NB4 (cell line): ENCODE measurements around the gene CXorf49B.

Source experiments
- POLR2A ChIP-seq: IDR thresholded peaks from 2 replicates; pipeline ENCODE4 v1.6.1; 2011; ENCODE audit warnings: mild to moderate bottlenecking; ENCODE audit not compliant: insufficient read length; ENCODE audit errors: extremely low read depth
- TF ChIP-seq, protein P1 (sequence below): IDR thresholded peaks from one replicate; pipeline ENCODE4 v1.5.1; 2012; ENCODE audit warnings: low read depth, low read length

DNA sequence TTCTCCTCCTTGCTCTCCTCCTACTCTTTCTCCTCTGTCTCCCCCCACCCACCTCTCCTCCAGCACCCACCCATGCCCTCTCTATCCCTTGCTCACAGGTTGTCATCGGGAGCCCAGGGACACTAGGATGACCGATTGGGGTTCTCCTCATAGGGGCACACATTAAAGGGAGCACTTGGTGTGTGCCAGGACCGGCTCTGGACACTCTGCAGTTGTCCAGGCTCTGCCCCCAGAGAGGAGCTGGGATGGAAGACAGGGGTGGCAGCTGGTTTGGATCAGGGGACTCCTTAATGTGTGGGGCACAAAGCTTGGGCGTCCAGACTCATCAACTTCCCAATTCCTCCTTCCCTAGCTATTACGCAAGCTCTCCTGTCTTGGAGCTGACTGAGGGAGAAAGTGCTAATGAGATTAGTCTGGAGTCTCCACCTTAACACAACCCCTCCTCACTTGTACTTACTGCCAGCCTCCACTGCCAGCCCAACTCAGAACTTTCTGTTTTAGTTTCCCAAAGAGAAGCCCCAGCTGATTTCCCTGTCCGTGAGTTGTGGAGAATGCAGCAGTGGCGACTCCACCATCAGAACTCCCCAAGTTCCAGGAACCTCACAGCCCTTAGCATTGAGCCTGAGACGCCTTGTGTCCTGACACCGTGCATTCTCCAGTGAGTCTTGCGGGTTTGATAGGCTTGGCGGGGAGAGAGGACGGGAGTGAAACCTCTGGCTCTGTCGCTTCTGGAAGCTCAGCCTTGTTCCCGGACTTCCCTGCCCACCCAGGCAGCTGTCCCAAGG, 52.2 kb downstream of the CXorf49B start:
- TF ChIP-seq, protein P1, sequence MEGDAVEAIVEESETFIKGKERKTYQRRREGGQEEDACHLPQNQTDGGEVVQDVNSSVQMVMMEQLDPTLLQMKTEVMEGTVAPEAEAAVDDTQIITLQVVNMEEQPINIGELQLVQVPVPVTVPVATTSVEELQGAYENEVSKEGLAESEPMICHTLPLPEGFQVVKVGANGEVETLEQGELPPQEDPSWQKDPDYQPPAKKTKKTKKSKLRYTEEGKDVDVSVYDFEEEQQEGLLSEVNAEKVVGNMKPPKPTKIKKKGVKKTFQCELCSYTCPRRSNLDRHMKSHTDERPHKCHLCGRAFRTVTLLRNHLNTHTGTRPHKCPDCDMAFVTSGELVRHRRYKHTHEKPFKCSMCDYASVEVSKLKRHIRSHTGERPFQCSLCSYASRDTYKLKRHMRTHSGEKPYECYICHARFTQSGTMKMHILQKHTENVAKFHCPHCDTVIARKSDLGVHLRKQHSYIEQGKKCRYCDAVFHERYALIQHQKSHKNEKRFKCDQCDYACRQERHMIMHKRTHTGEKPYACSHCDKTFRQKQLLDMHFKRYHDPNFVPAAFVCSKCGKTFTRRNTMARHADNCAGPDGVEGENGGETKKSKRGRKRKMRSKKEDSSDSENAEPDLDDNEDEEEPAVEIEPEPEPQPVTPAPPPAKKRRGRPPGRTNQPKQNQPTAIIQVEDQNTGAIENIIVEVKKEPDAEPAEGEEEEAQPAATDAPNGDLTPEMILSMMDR, result no peak
- no peak for TF ChIP-seq POLR2A
